AML-193 (cell line): Measurements from ENCODE around the gene CLEC4D.
A peak's percentile ranks its signal among the peaks of the same experiment; 100 is the strongest.
"Not testable (repeated sequence)": the region's sequence is repeated elsewhere in the genome, so short reads cannot be mapped to it uniquely, and the experiment has no call there.

ENCODE experiments used
- DNase-seq, 2 experiments: peaks; one replicate each; lab custom pipeline; 2025; lab: John Stamatoyannopoulos, UW

CLEC4D gene

GRCh38 chr12:8532045-8532444 lies 18.7 kb downstream of the CLEC4D start:
- DNase-seq: no peak

- not testable (repeated sequence) for DNase-seq
Observed at GRCh38 chr12:8537820-8538219, 24.5 kb downstream of the CLEC4D start.

DNA sequence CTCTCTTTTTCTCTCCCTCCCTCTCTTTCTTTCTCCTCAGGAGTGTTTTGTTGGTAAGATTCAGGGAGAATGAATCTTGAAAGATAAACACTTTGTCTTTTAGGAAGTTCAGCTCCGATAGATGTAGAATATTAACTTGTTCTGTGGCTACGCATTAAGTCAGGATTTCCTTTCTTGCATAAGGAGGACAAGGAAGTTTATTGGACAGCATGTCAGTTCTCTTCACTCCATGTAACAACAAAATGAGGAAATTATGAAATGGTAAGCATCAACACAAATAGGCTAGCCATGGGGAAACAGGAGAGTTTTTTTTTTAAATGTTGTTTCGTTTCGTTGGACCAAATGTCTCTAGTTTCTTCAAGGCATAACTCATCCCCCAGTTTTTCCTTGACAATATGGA lies 27.5 kb downstream of the CLEC4D start, which contains the start of gene CLEC4E:
Gene CLEC4E (minus strand): TSS at position 75 of the 400 bp plus-strand sequence. CDS start 108 bp downstream, outside the sequence.
- DNase-seq: peak; percentile 15 to 24

DNA sequence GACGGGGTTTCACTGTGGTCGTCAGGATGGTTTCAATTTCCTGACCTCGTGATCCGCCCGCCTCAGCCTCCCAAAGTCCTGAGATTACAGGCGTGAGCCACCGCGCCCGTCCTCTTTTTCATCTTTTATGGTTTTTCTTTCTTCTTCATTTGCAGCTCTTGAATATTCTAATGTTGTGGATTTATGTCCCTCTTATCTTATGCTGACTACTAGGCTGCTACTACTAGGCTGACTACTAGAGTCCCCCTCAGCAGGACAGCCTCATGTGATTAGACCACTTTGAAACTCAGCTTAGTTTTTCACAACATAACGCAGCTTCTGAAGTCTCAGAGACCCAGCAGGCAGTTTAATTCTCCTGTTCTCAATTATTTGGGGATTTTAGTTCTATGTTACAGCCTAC lies 28.3 kb downstream of the CLEC4D start:
- no peak for DNase-seq

- peak; percentile 54 to 55 for DNase-seq
Observed at GRCh38 chr12:8544295-8544694, 31.0 kb downstream of the CLEC4D start.

- peak in 1 of 2 experiments; percentile 3 for DNase-seq
Observed at GRCh38 chr12:8546591-8546990, 33.3 kb downstream of the CLEC4D start.

- DNase-seq: no peak
Observed at GRCh38 chr12:8547645-8548044, 34.3 kb downstream of the CLEC4D start.

DNA sequence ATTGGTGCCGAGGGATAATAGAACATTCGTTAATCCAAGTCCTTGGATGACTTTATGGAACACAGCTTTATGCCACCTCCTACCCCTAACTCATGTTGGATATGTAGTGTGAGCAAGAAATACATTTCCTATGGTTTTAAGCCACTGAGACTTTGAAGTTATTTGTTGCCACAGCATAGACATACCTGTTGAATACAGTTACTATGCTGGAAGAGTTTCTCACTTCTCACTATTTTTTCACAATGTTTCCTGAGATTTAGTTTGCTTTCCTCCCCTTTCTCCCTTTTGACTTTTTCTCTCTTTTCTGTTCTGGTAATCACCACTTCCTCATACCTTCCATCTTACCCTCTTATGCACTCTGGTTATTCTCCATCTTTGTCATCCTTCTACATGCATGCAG lies 34.9 kb downstream of the CLEC4D start:
- no peak for DNase-seq

DNA sequence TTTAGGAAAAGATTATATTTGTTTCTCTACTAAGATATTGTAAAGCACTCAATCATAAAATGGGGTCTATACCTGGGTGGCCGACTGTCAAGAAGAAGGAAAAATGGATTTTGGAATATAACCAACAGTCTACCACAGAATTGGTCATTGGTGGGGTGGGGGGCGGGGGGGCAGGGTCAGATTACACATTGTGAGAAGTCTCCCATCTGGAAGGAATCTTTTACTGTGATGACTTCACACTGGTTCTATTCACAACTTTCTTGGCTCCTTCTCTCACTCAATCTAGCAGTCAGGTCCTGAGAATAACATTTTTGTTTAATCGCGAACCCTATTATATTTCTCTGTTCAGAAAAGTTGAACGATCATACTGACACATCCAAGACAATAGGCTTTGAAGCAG lies 36.1 kb downstream of the CLEC4D start:
- DNase-seq: no peak

DNA sequence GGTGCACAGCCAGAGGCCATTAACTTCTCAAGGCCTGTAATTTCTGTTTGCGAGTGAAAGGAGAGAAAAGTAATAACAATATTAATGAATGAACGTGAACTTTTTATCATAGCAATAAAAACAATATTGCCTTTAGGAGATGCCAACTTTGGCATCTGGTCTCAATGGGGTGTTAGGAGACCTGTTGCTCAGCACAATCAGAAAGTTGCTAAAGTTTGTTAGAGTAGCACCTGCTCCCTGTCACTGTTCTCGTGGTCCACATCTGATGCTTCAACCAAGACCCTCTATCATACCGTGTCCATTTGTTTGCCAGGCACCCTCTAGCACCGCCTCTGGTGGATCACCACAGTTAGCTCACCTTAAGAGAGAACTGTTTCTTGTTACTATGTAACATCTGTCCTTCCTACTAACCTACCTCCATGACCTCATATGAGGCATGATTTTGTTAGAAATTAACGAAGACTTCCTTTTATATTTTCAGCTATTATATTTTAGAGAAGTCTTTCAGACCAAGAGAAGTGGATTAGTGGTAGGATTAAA lies 39.9 kb downstream of the CLEC4D start:
- no peak for DNase-seq

GRCh38 chr12:8554451-8555195 lies 41.3 kb downstream of the CLEC4D start:
- DNase-seq: no peak

- DNase-seq: no peak
Observed at GRCh38 chr12:8556531-8557097, 43.3 kb downstream of the CLEC4D start.

DNA sequence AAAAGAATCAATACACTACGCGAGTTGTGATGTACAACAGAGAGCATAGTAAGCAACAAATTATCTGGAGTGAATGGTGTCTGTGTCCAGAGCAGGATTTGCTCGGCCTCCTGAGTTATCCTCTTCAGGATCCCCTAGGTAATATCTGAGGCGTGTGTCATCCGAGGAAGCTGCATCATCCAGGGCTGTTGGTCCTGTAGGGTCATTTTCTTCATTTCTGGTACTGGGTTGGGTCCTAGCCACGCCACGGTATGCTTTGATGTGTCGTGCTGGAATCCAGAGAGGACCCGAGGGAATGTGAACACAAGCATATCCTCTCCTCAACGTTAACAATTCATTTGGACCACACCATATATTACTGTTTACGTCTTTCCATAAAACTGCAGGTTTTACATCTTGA lies 46.4 kb downstream of the CLEC4D start:
- no peak for DNase-seq

GRCh38 chr12:8561011-8561410 lies 47.7 kb downstream of the CLEC4D start:
- DNase-seq: no peak

- no peak for DNase-seq
Observed at GRCh38 chr12:8562310-8562709, 49.0 kb downstream of the CLEC4D start.

DNA sequence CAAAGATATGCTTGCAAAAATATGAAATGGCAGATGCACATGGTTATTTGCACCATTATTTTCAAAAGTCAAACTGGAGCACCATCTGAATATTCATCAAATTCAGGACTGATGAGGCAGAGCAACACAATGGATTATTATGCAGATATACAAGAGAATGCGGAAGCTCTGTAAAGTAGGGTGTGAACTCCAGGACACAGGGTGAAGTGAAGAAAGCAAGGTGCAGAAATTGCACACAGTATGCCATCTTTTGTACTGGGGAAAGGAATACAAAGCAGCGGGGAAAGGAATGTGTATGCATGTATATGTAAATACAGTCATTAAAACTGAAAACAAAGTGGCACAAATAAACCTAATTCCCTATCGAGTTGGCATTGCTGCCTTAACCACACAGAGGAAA lies 50.1 kb downstream of the CLEC4D start:
- no peak for DNase-seq

DNA sequence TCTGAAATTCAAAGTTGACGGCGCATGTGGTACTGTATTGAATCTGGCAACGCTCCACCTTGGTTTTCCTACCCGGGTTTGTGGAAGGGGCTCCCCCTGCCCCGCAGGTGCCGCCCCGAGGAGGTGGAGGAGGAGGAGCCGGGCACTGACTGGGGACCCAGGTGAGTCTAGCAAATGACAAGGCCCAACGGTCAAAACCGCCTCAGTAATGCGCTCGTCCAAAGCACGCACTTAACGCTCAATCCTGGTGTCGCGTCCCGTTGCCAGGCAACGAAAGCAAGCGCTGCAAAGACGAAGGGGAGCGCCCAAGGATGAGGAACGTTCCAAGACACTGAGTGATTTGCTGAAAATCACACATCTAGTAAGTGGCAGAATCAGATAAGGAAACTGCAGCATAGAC lies 51.4 kb downstream of the CLEC4D start:
- no peak for DNase-seq

GRCh38 chr12:8566052-8566451 lies 52.7 kb downstream of the CLEC4D start:
- peak; percentile 11 to 20 for DNase-seq

GRCh38 chr12:8566525-8566924 lies 53.2 kb downstream of the CLEC4D start:
- no peak for DNase-seq
